NCI-H69 (cell line): ENCODE measurements around the gene COL4A1.

Source experiments
- DNase-seq: peaks from one replicate; lab custom pipeline; 2025; lab: John Stamatoyannopoulos, UW

COL4A1 gene

DNA sequence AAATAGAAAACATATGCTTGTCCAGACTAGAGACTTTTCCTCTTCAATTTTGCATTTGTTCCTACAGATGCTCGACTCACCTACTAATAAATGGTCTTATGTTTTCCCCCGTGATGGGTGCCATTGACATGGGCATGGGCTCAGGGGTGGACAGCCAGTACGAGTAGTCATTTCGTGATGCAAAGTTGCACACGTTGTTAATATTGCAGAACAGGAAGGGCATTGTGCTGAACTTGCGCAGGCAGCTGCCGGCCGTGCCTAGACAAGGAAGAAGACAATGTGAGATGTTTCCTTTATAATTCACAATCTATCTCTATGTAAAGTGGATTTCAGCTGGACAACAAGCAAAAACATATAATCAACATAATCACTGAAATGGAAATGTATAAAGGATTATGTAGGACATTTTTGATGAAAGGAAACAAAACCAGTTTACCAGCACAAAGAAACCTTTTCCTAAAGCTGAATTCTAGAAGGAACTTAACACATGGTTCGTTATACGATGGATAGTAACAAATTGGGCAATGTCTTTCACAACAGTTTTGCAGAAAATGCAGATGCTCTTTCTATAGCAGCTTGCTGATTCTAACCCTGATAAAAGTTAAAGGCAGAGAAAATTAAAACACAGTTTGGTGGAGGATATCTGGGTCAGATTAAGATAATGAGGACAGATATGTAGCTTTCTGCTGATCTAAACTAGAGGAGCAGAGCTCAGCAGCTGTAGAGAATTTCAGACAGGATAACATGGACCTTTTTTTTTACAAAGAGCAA is 145.7 kb downstream of the COL4A1 start:
- DNase-seq = no peak

DNA sequence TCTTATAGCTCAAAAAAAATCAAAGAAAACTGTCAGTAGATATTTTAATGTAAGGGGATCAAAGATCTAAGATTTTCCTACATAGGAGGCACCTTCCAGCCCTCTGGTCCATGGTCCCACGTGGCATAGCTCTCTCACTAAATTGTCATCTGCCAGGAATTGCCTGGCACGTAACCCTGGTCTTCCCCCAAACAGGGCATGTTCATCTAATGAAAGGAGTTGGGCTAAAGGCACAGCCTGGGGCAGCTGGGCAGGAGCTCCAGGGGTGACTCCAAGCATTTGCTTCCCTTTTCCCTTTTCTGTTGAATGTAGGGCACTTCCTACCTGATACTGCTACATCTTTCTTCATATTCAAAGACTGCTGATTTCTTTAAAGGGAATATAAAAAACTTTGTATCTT is 148.7 kb downstream of the COL4A1 start:
- DNase-seq = no peak

DNA sequence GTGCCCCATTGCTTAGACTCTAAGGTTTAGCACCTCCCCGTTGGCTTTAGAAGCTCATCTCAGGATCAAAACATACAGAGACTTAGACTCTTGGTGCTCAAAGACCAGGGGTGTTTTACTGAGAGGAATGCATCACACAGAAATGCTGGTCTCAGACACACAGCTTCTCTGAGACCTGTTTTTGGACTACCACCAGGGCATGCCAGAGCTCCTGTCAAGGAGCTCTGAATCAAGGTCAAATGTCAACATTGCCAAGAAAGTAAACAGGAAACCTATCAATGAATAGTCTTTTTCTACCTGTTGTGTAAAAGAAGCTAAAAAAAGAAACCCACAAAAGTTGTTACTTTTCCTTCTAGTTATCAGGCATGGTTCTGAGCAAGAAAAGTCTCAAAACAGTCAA is 149.2 kb downstream of the COL4A1 start:
- no peak for DNase-seq

DNA sequence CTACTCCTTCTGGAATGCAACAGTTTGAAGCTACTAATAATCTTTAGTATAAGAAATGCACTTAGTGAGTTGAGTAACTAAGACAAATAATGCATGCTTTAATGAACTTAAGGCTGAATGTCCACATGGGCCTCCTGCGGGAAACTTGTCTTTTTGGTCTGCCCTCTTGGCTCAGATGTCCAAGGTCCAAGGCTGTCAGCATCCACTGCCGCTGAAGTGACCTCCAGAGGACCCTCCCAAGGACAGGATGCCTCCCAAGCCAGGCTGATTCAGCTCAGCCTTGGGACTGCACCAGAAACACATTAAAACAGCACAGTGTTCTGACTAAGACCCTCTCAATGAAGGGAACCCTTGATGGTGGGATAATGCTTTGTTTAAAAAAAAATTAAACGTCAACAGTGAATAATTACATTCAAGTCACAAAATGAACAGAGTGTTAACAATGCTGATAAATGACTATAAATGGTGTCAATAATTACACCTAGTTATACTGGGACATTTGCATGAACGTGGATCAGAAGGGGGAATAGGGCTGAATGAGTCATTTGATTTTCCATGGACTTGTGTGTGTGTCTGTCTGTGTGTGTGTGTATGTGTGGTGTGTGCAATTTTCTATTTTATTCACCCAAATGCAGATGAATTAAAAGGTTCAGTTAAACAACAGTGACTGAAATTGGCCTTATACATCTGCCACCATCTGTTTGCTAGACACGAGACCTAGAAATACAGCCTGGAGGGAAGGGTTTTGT is 150.5 kb downstream of the COL4A1 start:
- DNase-seq = no peak

DNA sequence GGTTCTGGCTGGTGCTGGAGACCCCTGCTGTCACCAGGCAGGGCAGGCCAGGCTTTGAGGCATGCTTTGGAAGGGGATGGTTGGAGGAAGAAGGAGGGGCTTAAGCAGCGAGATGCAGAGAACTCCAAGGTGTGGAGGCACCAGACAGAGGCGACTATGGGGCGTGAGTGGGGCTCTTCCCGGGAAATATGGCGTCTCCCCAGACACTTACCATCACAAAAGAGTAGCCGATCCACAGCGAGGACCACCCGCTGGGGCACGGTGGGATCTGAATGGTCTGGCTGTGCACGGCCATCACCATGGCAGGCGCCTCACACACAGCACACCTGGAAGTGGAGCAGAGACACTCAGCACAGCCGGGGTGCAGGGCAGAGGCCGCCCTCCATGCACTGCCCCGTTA is 151.9 kb downstream of the COL4A1 start:
- DNase-seq = no peak

DNA sequence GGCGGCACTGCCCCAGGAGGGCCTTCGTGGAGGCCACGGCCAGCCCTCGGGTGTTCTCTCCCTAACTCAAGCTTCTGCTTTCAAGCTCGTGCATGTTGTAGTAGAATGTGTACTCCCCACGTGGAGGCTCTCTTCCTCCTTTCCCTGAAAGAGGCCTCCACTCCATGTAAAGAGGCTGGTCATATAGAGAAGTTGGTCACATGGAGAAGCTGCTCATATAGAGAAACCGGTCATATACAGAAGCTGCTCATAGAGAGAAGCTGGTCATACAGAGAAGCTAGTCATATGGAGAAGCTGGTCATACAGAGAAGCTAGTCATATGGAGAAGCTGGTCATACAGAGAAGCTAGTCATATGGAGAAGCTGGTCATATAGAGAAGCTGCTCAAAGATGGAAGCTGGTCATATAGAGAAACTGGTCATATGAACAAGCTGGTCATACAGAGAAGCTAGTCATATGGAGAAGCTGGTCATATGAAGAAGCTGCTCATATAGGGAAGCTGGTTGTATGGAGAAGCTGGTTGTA is 152.5 kb downstream of the COL4A1 start:
- no peak for DNase-seq

DNA sequence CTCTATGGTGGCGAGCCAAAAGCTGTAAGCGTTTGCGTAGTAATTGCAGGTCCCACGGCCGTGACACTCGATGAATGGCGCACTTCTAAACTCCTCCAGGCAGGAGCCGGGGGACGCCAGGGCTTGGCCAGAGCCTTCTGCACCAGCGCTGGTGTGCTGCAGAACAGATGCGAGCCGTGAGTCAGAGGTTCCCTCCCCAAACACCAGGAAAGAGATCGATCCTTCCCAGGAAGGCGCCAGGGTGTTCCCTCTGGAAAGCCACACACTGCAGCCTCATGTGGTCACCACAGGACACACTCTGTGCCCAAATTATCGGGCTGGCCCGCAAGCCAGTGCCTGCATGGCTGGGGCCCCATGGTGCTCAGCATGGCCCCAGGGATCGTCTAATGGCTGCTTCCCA is 154.6 kb downstream of the COL4A1 start:
- DNase-seq = no peak

DNA sequence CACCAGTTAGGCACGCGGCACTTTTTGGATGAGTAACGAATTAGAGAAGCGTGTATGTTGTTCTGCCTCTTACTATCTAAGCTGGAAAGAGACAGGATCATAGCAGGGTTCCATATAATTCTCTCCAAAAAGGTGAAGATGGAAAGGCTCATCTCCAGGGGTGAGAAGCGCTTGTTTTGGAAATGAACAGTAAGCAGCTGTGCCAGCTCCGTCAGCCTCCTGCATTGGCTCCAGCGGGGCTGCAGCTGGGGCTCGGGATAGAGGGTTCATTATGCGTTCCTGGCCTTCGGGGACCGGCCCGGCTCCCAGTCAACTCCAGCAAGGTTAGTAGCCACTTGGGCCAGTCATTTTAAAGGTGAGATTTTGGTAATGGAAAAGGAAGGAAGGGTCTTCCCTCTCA is 155.5 kb downstream of the COL4A1 start:
- DNase-seq = no peak

DNA sequence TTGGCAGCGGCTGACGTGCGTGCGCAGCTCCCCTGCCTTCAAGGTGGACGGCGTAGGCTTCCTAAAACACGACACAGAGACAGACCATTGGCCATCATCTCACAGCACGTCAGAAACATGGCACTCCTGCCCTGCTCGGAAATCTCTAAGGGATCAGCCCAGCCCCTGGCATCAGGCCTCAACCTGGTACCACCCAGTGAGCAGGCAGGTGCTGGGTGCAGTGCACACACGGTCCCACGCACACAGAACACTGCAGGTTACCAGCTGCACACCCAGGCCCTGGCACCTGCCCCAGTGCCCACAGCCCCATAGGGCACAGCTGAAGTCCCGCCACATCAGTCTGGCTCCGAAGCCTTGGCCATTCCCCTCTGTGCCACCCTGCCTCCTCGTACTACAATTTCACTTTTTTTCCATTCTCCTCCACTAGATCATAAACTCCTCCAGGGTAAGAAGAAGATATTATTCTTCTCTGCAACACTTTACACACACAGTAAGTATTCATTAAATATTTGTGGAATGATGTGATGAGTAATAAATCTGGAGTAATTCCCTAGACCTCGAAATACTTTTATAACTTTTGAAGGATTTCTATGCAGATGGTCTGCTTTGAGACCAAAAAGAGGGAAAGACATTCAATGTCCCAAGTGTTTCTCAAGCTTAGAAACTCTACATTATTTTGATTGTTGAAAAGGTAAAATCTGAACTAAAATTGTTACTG is 156.4 kb downstream of the COL4A1 start:
- DNase-seq = no peak

DNA sequence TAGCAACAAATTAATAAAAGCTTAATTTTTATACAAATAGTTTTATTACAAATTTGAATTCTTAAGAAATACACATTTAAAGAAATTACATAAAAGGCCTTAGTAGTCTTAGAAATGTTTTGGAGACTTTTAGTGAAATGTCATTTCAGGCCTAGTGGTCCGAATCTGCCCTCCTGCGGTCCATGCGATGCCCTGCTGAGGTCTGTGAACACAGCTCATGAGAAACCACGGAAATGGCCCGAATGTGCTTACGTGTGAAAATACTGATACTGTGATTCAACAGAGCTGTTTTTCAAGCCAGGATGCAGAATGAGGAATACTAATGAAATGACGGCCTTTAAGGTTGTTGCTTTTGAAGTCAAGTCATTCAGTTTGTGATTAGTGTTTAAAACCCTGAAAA is 157.9 kb downstream of the COL4A1 start:
- no peak for DNase-seq

DNA sequence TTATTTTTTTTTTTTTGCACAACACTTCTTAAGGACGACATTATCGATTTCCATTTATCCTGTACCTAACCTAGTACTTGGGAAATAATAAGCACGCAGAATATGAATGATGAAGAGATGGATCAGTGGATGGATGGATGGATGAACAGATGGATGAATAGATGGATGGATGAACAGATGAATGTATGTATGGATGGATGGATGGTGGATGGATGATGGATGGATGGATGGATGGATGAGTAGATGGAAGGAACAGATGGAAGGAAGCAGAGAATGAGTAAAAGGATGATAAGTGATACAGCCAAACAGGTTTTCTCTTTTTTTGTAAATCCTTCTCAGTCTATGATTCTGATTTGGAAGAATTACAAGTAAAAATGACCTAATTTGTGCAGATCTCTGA is 166.9 kb downstream of the COL4A1 start:
- DNase-seq = no peak

DNA sequence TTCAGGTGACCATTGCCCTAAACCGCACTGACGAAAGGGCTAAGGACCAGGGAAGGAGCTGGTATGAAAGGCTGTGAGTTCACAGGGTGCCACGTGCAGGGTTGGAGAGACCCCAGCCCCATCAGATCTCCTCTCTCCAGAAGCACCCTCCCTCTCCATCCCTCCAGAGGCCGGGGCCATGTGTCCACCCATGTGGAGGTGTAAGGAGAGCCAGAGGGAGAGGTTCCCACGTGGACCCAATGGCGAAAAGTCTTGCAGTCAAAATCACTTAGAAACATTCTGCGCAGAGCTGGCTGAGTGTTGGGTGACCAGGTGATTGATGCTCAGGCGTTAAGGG is 168.3 kb downstream of the COL4A1 start:
- no peak for DNase-seq

DNA sequence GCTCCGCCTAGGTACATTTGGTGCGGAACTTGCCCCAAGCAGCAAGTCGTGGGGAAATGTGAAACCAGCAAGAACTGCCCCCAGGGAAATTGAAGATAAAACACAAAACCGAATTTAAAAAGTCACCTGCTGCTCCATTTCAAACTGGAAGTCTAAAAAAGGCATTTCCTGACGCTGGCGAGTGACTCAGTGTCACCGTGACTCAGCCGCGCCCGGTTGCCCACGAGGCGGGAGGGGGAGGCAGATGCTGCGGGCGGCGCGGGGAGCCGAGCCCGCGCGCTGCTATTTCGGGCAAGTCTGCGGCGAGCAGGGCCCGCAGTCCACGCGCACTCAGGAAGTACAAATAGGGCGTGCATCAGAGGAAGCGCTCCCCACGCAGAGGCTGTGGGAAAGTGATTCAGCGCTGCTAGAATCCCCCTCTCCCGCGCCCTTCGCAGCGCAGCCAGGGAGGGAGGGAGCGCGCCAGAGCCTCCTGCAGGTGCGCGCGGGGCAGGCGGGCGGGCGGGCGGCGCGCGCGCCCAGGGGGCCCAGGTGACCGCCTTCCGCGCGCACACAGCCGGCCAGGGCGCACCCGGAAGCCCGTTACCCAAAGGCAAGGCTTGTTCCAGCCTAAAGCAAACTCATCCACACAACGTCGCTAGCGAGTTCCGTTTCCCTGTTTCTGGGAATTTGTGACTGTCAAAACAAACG is 168.8 kb downstream of the COL4A1 start:
- peak; percentile 59 for DNase-seq

DNA sequence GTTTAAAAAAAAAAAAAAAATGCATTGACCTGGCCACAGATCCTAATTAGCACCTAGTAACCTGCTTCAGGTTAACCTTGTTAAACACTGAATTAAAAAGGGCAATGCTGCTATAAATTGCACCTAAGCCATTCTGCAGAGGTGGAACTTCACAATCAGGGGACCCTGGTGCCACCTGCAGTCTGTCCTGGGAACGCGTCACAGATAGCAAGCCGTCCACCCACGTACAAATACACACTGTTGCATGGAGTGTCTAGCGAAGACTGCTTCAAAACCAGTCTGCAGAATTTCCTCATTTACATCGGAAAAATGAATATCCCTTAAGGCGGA is 169.3 kb downstream of the COL4A1 start:
- DNase-seq = peak; percentile 45

DNA sequence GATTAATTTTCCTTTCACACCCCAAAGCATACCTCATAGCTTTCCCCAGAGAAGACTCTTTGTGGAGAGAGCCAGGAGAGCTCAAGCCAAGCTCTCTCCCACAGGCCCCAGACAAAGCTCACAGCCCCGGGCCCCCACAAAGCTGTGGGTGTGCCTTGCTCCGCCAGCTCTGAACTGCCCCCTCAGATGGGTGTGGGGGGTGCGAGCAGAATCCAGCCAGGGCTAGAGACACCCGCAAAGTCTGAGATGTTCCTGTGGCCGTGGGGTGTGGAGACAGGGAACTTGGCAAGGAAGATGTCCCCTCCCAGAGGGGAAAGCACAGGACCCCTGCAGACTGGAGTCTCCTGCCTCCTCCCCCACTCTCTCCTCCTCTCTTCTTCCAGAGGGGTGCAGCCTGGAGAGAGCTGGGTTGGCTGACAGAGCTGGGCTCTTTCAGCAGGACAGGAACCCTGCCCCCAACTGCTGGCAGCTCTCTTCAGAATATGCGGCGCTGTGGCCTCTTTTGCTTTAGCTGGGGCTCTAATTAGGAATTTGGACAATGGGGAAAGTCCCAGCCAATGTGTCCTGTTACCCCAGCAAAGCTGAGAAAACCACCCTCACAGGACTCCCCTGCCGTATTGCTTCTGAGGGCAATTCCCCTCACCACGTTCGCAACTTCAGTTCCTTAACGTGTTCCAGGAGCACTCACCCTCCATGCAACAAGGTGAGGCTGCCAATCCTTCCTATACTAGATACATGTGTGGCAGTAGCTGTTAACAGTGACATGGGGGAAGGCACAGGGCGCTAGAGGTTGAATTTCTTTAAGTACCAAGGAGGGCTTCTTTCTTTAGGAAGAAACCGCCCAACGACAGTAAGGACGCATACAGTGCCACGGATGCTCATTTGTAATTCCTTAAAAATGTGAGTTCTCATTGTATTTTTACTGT is 170.0 kb downstream of the COL4A1 start:
- no peak for DNase-seq

DNA sequence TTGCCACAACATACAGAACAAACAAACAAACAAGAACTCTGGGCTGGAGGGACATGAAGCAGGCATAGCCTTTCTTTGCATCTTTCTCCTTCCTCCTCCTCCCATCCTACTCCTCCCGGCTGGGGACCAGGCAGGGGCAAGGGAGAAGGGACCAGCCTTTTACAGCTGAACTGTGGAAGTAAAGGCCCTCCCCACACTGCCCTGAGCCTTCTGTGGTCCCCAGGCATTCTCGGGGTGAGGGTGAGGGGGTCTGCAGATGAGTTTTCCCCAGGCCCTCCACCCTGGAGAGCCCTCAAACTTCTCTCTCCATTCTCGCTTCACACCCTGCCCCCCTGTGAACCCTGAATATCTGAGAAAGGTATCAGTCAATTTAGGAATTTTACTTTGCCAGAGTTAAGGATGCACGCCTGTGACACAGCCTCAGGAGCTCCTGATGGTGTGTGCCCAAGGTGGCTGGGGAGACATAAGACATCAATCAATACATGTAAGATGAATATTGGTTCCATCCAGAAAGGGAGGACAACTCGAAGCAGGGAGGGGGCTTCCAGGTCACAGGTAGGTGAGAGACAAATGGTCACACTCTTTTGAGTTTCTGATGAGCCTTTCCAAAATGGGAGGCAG is 170.9 kb downstream of the COL4A1 start:
- no peak for DNase-seq

DNA sequence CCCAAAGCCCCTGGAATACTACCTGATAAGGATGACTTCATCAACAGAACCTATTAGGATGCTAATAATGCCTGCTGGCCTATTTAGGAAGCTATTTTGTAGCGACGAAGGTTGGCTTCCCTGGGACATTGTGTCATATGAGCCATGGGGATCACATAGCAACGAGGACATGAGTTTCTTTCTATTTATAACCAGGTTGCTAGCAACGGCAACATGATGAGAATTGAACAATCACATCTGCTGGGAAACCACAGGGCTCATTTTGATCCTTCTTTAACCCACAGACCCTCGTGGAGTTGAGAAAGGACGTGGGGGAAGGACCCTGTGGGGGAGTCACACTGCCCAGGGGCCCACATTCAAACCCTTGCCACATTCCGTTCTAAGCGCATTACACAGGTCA is 172.2 kb downstream of the COL4A1 start:
- DNase-seq = no peak

DNA sequence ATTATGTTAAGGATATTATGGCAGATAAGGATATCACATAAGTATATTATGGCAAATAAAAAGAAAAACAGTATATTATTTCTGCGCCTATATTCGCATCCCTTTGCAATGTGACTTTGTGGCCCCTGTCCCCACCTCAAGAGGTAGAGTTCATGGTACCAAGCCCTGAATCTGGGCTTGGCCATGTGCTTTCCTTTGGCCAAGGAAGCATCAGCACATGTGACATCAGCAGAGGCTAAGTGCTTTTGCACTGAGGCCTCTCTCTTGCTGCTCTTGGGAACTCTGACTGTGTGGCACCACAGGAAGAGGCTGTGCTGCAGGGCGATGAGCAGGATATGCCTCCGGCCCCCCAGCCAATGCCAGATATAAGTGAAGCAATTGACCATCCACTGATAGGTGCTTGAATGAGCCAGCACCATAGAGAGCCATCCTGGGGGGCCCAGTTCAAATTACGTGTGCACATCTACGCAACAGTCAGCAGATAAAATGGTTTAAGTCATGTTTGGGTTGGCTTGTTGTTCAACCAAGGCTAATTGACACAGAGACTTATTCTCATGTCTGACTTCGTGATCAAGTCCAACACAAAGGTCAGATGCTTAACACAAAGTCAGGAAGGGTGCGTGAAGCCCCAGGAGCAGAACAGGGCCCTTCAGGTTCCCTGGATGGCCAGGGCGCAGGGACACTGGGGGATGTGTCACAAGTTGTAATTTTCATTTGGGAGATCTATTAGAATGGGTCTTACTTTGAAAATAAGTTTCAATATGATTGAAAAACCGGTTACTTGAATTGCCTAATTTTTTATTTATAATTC is 173.3 kb downstream of the COL4A1 start:
- no peak for DNase-seq

DNA sequence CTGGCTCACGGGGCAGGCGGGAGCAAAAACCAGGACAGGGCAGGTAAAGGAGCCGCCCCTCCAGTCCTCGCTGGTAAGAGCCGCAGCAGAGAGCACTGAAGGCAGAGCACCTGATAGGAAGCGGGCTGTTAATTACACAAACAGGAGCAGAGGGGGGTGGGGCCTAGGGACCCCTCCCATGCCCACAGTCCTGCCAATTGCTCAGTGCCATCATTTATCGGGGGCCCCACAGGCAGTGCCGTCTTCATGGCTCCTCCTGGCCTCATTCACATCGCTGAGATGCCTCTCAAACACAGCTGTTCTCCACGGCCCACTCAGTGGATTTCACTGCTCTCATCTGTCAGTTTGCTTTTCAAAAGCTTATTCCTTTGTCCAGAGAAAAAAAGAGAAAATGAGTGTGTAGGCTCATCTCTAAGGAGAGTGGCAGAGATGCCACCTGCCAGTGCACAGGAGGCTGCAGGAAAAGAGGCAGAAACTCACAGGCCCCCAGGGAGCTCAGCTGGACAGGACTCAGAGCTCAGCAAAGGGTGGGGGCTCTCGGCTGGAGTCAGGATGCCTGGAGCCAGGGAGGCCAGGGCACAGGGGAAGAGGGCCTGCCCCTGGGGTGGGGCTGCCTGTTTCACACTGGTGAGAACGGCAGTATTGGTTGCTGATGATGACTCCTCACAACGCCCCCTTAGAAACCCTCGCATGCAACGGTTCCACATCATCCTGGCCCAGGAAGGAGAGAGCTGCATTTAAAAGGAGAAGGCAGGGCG is 174.6 kb downstream of the COL4A1 start:
- DNase-seq = no peak
